H9 (cell line): Measurements from ENCODE around the gene TMEM33. TPM values are rescaled to one million over a fixed set of nuclear protein-coding genes. Genes with fewer than 3 reads are reported as not detected.

ENCODE experiments used
- DNase-seq: peaks from one replicate; pipeline ENCODE4 v3.0.0-alpha.2; 2017
- H2AFZ ChIP-seq: one replicate; pipeline ENCODE4 v1.6.1; 2013; ENCODE audit warnings: mild to moderate bottlenecking, low read length, control low read depth, moderate library complexity
- H2AK5ac ChIP-seq: 2 replicates; pipeline ENCODE4 v1.6.1; 2013; ENCODE audit warnings: low read length, control low read depth, mixed read lengths; ENCODE audit not compliant: insufficient read length
- H2BK120ac ChIP-seq: one replicate; pipeline ENCODE4 v1.6.1; 2013; ENCODE audit warnings: low read depth, mild to moderate bottlenecking, low read length, control low read depth, inconsistent platforms; ENCODE audit not compliant: poor library complexity, severe bottlenecking
- H2BK12ac ChIP-seq: 2 replicates; pipeline ENCODE4 v1.6.1; 2013; ENCODE audit warnings: low read length, control low read depth, mixed read lengths, low read depth; ENCODE audit not compliant: insufficient read length
- H2BK15ac ChIP-seq: 2 replicates; pipeline ENCODE4 v1.6.1; 2013; ENCODE audit warnings: low read depth, low read length, control low read depth
- H2BK20ac ChIP-seq: one replicate; pipeline ENCODE4 v1.6.1; 2013; ENCODE audit warnings: low read depth, mild to moderate bottlenecking, low read length, control low read depth, inconsistent platforms; ENCODE audit not compliant: poor library complexity, severe bottlenecking
- H2BK5ac ChIP-seq: 2 replicates; pipeline ENCODE4 v1.6.1; 2013; ENCODE audit warnings: low read length, control low read depth, mixed read lengths; ENCODE audit not compliant: insufficient read length
- H3K14ac ChIP-seq: 2 replicates; pipeline ENCODE4 v1.6.1; 2013; ENCODE audit warnings: low read length, control low read depth; ENCODE audit not compliant: insufficient read depth
- H3K18ac ChIP-seq: 2 replicates; pipeline ENCODE4 v1.6.1; 2013; ENCODE audit warnings: low read depth, mild to moderate bottlenecking, mixed read lengths, low read length, control low read depth; ENCODE audit not compliant: insufficient read length
- H3K23ac ChIP-seq: 2 replicates; pipeline ENCODE4 v1.6.1; 2013; ENCODE audit warnings: low read length, control low read depth, mixed read lengths, low read depth; ENCODE audit not compliant: insufficient read length
- H3K23me2 ChIP-seq: 2 replicates; pipeline ENCODE4 v1.6.1; 2013; ENCODE audit warnings: low read depth, mild to moderate bottlenecking, mixed read lengths, low read length, control low read depth; ENCODE audit not compliant: insufficient read length, poor library complexity, severe bottlenecking
- H3K27ac ChIP-seq: 2 replicates; pipeline ENCODE4 v1.5.1; 2013; ENCODE audit warnings: low read length, control low read depth, mixed read lengths, low read depth; ENCODE audit not compliant: insufficient read length
- H3K27me3 ChIP-seq: 2 replicates; pipeline ENCODE4 v1.6.1; 2013; ENCODE audit warnings: low read length, control low read depth, inconsistent platforms; ENCODE audit not compliant: insufficient read depth
- H3K4ac ChIP-seq: 2 replicates; pipeline ENCODE4 v1.6.1; 2013; ENCODE audit warnings: low read depth, mild to moderate bottlenecking, control low read depth, inconsistent platforms, low read length, moderate library complexity
- H3K4me1 ChIP-seq: 2 replicates; pipeline ENCODE4 v1.6.1; 2013; ENCODE audit warnings: low read length, control low read depth, inconsistent platforms; ENCODE audit not compliant: insufficient read depth
- H3K4me2 ChIP-seq: 2 replicates; pipeline ENCODE4 v1.6.1; 2013; ENCODE audit warnings: low read length, control low read depth, mixed read lengths; ENCODE audit not compliant: insufficient read length, insufficient read depth
- H3K56ac ChIP-seq: 2 replicates; pipeline ENCODE4 v1.6.1; 2013; ENCODE audit warnings: low read depth, mild to moderate bottlenecking, mixed read lengths, low read length, control low read depth; ENCODE audit not compliant: insufficient read length
- H3K79me1 ChIP-seq: 2 replicates; pipeline ENCODE4 v1.6.1; 2013; ENCODE audit warnings: low read depth, mild to moderate bottlenecking, moderate library complexity, low read length, control low read depth, inconsistent platforms; ENCODE audit not compliant: insufficient read depth, poor library complexity, severe bottlenecking
- H3K79me2 ChIP-seq: 2 replicates; pipeline ENCODE4 v1.6.1; 2013; ENCODE audit warnings: low read length, control low read depth, inconsistent platforms; ENCODE audit not compliant: insufficient read depth
- H3K9ac ChIP-seq: 2 replicates; pipeline ENCODE4 v1.6.1; 2013; ENCODE audit warnings: low read length, control low read depth, mixed read lengths; ENCODE audit not compliant: insufficient read length; ENCODE audit errors: extremely low read depth
- H3K9me3 ChIP-seq: one replicate; pipeline ENCODE4 v1.6.1; 2013; ENCODE audit warnings: low read depth, low read length, inconsistent platforms; ENCODE audit not compliant: control insufficient read depth
- H3T11ph ChIP-seq: one replicate; pipeline ENCODE4 v1.6.1; 2013; ENCODE audit warnings: mild to moderate bottlenecking, low read length, control low read depth, inconsistent platforms
- H4K20me1 ChIP-seq: one replicate; pipeline ENCODE4 v1.6.1; 2013; ENCODE audit not compliant: control insufficient read depth, insufficient read length, insufficient read depth
- H4K5ac ChIP-seq: 2 replicates; pipeline ENCODE4 v1.6.1; 2013; ENCODE audit warnings: low read depth, mild to moderate bottlenecking, mixed read lengths, low read length, control low read depth; ENCODE audit not compliant: insufficient read length
- H4K8ac ChIP-seq: replicated peaks from 2 replicates; pipeline ENCODE4 v1.6.1; 2013; ENCODE audit warnings: low read length, control low read depth, mixed read lengths, low read depth; ENCODE audit not compliant: insufficient read length
- H4K91ac ChIP-seq: 2 replicates; pipeline ENCODE4 v1.6.1; 2013; ENCODE audit warnings: low read depth, mild to moderate bottlenecking, moderate library complexity, mixed read lengths, low read length, control low read depth; ENCODE audit not compliant: insufficient read length
- H3K27ac Mint-ChIP-seq, 3 experiments: 2 replicates in 2 of 3; 3 replicates in 1 of 3; pipeline ENCODE4 v1.8.0; 2020 to 2021; ENCODE audit warnings: mixed read lengths in 3 of 3, mild to moderate bottlenecking in 1 of 3, moderate library complexity in 1 of 3
- H3K27me3 Mint-ChIP-seq: 2 replicates; pipeline ENCODE4 v1.8.0; 2021; ENCODE audit warnings: low read depth, mild to moderate bottlenecking, moderate library complexity, mixed read lengths
- H3K36me3 Mint-ChIP-seq, 3 experiments: 2 replicates in 2 of 3; 3 replicates in 1 of 3; pipeline ENCODE4 v1.8.0; 2020 to 2021; ENCODE audit warnings: low read depth in 3 of 3, mixed read lengths in 3 of 3; ENCODE audit not compliant: insufficient read depth in 1 of 3
- H3K4me1 Mint-ChIP-seq, 2 experiments: 2 replicates each; pipeline ENCODE4 v1.8.0; 2020; ENCODE audit warnings: mixed read lengths in 2 of 2
- H3K4me3 Mint-ChIP-seq, 2 experiments: 2 replicates in 1 of 2; 3 replicates in 1 of 2; pipeline ENCODE4 v1.8.0; 2020 to 2021; ENCODE audit warnings: mild to moderate bottlenecking in 2 of 2, mixed read lengths in 2 of 2, moderate library complexity in 1 of 2
- H3K9me3 Mint-ChIP-seq, 2 experiments: 2 replicates in 1 of 2; 3 replicates in 1 of 2; pipeline ENCODE4 v1.8.0; 2020; ENCODE audit warnings: mild to moderate bottlenecking in 2 of 2, mixed read lengths in 2 of 2, moderate library complexity in 1 of 2
- CTCF ChIP-seq: fragments of 200-600 bp; sonication (generic); conservative IDR thresholded peaks from 3 replicates; pipeline ENCODE4 v1.8.0; 2021; ENCODE audit warnings: antibody characterized with exemption, mild to moderate bottlenecking
- WGBS: extraction: QIAGEN DNeasy Blood & Tissue Kit; methylation state at CpG from one replicate; pipeline ENCODE4 v1.1.7; 2013; ENCODE audit warnings: missing lambda C conversion rate, low lambda C conversion rate, mixed read lengths; ENCODE audit not compliant: insufficient read length; ENCODE audit errors: extremely low coverage; 5-methylcytosine and 5-hydroxymethylcytosine counted together
- total RNA-seq: library from RNA; stranded (reverse); gene quantifications from 2 replicates; pipeline ENCODE4 v1.2.1, GENCODE V29; 2021

The TMEM33 gene
- total RNA-seq, 1 experiment from 2014 or later, result 74.2 TPM

- Histone ChIP-seq H3K4ac (no peak overlapping the region), H3K18ac (no peak overlapping the region), H3K23ac (no peak overlapping the region), H4K8ac (no peak overlapping the region), H2BK5ac (no peak overlapping the region), H3K4me2 (no peak overlapping the region), H3K79me1 (no peaks in the 10 kb centered on the region), H3K14ac (no peak overlapping the region), H3K23me2 (no peaks in the 10 kb centered on the region), H2BK15ac (no peak overlapping the region), H3T11ph (no peak overlapping the region), H2AK5ac (no peak overlapping the region), H4K5ac (no peak overlapping the region), H2BK20ac (no peak overlapping the region), H3K9ac (no peak overlapping the region), H3K27ac (no peak overlapping the region), H2BK12ac (no peak overlapping the region), H3K4me1 (no peaks in the 10 kb centered on the region), H4K20me1 (no peaks in the 10 kb centered on the region), H2AFZ (no peak overlapping the region), H3K9me3 (no peaks in the 10 kb centered on the region), H4K91ac (no peak overlapping the region), H3K56ac (no peak overlapping the region), H3K27me3 (peaks cover 19% of the 10 kb centered on the region; the same call in 1 of the 2 replicates), H3K79me2 (no peaks in the 10 kb centered on the region; the same call in 1 of the 2 replicates), H2BK120ac (no peak overlapping the region)
- Mint-ChIP-seq H3K4me3 (no peak overlapping the region), H3K36me3 (no peaks in the 10 kb centered on the region), H3K4me1 (no peaks in the 10 kb centered on the region), H3K27ac (no peak overlapping the region), H3K27me3 (peaks cover 75% of the 10 kb centered on the region), H3K9me3 (no peaks in the 10 kb centered on the region)
- DNase-seq, result no peak
- no CpG with 5 or more reads among the region's 3 CpGs for WGBS
- TF ChIP-seq CTCF, result peak; percentile 95
These were observed 47.2 kb upstream of the TMEM33 start for GRCh38 chr4:41887821-41888686.
